ENCODE data around the gene SHANK1.

DNA sequence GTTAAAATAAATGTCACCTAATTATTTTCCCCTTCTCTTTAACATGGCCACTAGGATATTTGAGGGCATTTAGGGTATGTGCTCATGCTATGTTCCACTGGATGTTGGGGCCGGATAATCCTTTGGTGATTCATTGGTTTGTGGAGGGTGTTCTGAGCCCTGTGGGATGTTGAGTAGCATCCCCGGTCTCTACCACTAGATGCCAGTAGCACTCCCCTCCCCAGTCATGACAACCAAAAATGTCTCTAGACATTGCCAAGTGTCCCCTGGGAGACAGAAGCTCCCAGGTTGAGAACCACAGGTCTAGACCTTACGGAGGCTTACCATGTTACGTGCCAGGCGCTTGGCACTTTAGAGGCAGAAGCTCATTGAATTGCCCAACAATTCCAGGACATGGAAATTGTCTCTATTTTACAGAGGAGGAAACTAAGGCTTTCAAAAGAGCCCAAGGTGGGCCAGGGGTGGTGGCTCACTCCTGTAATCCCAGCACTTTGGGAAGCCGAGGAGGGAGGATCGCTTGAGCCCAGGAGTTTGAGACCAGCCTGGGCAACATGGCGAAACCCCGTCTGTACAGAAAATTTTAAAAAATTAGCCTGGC is 14.1 kb downstream of the SHANK1 start:
- TF ChIP-seq CTCF (IDR thresholded peaks at IDR 0.05; ENCODE audit: low read length): peak; percentile 75
- TF ChIP-seq EZH2 (IDR thresholded peaks at IDR 0.05; ENCODE audit: borderline replicate concordance, low read length): no peak

Data from OCI-LY1 (cell line).